NT2/D1 (cell line): ENCODE results near the gene FNDC1.
"Not testable (repeated sequence)": the region's sequence is repeated elsewhere in the genome, so short reads cannot be mapped to it uniquely, and the experiment has no call there.

Source experiments
- DNase-seq: peaks from one replicate; pipeline ENCODE4 v3.0.0-alpha.2; 2011; ENCODE audit warnings: low read depth, low spot score
- H3K27me3 ChIP-seq: 2 replicates; pipeline ENCODE4 v1.6.0; 2011; ENCODE audit warnings: mild to moderate bottlenecking; ENCODE audit not compliant: insufficient read length, insufficient read depth
- H3K36me3 ChIP-seq: 2 replicates; pipeline ENCODE4 v1.6.1; 2011; ENCODE audit warnings: mild to moderate bottlenecking, low read length, mixed read lengths; ENCODE audit not compliant: insufficient read depth, insufficient read length
- H3K4me1 ChIP-seq: 2 replicates; pipeline ENCODE4 v1.5.1; 2011; ENCODE audit not compliant: insufficient read depth, insufficient read length
- H3K4me3 ChIP-seq: 2 replicates; pipeline ENCODE4 v1.5.1; 2011; ENCODE audit warnings: low read depth; ENCODE audit not compliant: insufficient read length
- H3K9ac ChIP-seq: 2 replicates; pipeline ENCODE4 v1.6.0; 2011; ENCODE audit warnings: low read depth; ENCODE audit not compliant: insufficient read length
- H3K9me3 ChIP-seq: 2 replicates; pipeline ENCODE4 v1.5.1; 2011; ENCODE audit warnings: mild to moderate bottlenecking, low read length; ENCODE audit not compliant: insufficient read depth
- SUZ12 ChIP-seq: IDR thresholded peaks from 2 replicates; pipeline ENCODE4 v1.6.1; 2011; ENCODE audit not compliant: insufficient read length, insufficient read depth; ENCODE audit errors: extremely low read depth
- YY1 ChIP-seq: IDR thresholded peaks from 2 replicates; pipeline ENCODE4 v1.6.1; 2011; ENCODE audit not compliant: insufficient read length, insufficient read depth
- ZNF274 ChIP-seq: IDR thresholded peaks from 2 replicates; pipeline ENCODE4 v1.6.1; 2011; ENCODE audit warnings: mild to moderate bottlenecking, low read depth, low read length

Gene FNDC1

GRCh38 chr6:159169193-159169555, at the start of gene FNDC1:
Gene FNDC1, plus strand, starts transcription at chr6:159169400. Its CDS starts 197 bp downstream, at chr6:159169597.
- Histone ChIP-seq H3K4me1 (no peaks in the 10 kb centered on the region), H3K9ac (peak within 1 kb of the TSS; percentile 76), H3K9me3 (peaks cover 13% of the 10 kb centered on the region; the same call in 1 of the 2 replicates), H3K4me3 (peak within 1 kb of the TSS; percentile 49), H3K36me3 (no peaks in the 10 kb centered on the region), H3K27me3 (peaks cover 58% of the 10 kb centered on the region)
- TF ChIP-seq YY1 (no peak), SUZ12 (no peak)
- DNase-seq = no peak

GRCh38 chr6:159119791-159120190, 49.4 kb upstream of the FNDC1 start:
- no peaks in the 10 kb centered on the region for H3K4me1 ChIP-seq
- no peak overlapping the region for H3K9ac ChIP-seq
- H3K36me3 ChIP-seq = no peaks in the 10 kb centered on the region
- TF ChIP-seq YY1 (no peak), SUZ12 (no peak), ZNF274 (no peak)
- H3K9me3 ChIP-seq = no peaks in the 10 kb centered on the region
- no peaks in the 10 kb centered on the region for H3K27me3 ChIP-seq
- no peak overlapping the region for H3K4me3 ChIP-seq
- no peak for DNase-seq

- TF ChIP-seq ZNF274 (no peak), SUZ12 (no peak), YY1 (no peak)
- no peaks in the 10 kb centered on the region for H3K36me3 ChIP-seq
- no peaks in the 10 kb centered on the region for H3K27me3 ChIP-seq
- no peak overlapping the region for H3K4me3 ChIP-seq
- H3K4me1 ChIP-seq = no peaks in the 10 kb centered on the region
- H3K9ac ChIP-seq = no peak overlapping the region
- DNase-seq = no peak
- H3K9me3 ChIP-seq = no peaks in the 10 kb centered on the region
Observed at GRCh38 chr6:159121486-159121885, 47.7 kb upstream of the FNDC1 start.

GRCh38 chr6:159122453-159122852, 46.7 kb upstream of the FNDC1 start:
- no peak for TF ChIP-seq YY1
- TF ChIP-seq SUZ12 = no peak
- TF ChIP-seq ZNF274 = no peak
- Histone ChIP-seq H3K4me3 (no peak overlapping the region), H3K36me3 (no peaks in the 10 kb centered on the region), H3K9me3 (no peaks in the 10 kb centered on the region), H3K4me1 (no peaks in the 10 kb centered on the region), H3K9ac (no peak overlapping the region), H3K27me3 (no peaks in the 10 kb centered on the region)
- no peak for DNase-seq

GRCh38 chr6:159123831-159124230, 45.4 kb upstream of the FNDC1 start:
- not testable (repeated sequence) for H3K4me1 ChIP-seq, DNase-seq, H3K27me3 ChIP-seq, H3K9me3 ChIP-seq, H3K36me3 ChIP-seq, H3K4me3 ChIP-seq, H3K9ac ChIP-seq

- no peaks in the 10 kb centered on the region for H3K36me3 ChIP-seq
- H3K27me3 ChIP-seq = no peaks in the 10 kb centered on the region
- H3K4me1 ChIP-seq = no peaks in the 10 kb centered on the region
- no peak overlapping the region for H3K9ac ChIP-seq
- no peak for DNase-seq
- no peak overlapping the region for H3K4me3 ChIP-seq
- no peak for TF ChIP-seq YY1
- TF ChIP-seq ZNF274 = no peak
- TF ChIP-seq SUZ12 = no peak
- no peaks in the 10 kb centered on the region for H3K9me3 ChIP-seq
Observed at GRCh38 chr6:159125014-159125609, 44.1 kb upstream of the FNDC1 start.

GRCh38 chr6:159125951-159126352, 43.2 kb upstream of the FNDC1 start:
- Histone ChIP-seq H3K27me3 (no peaks in the 10 kb centered on the region), H3K9ac (no peak overlapping the region), H3K36me3 (no peaks in the 10 kb centered on the region), H3K4me1 (no peaks in the 10 kb centered on the region), H3K4me3 (no peak overlapping the region), H3K9me3 (no peaks in the 10 kb centered on the region)
- DNase-seq = no peak
- TF ChIP-seq SUZ12 (no peak), ZNF274 (no peak), YY1 (no peak)

GRCh38 chr6:159126590-159126989, 42.6 kb upstream of the FNDC1 start:
- H3K9me3 ChIP-seq = no peaks in the 10 kb centered on the region
- H3K4me3 ChIP-seq = no peak overlapping the region
- H3K4me1 ChIP-seq = no peaks in the 10 kb centered on the region
- H3K27me3 ChIP-seq = no peaks in the 10 kb centered on the region
- DNase-seq = no peak
- TF ChIP-seq SUZ12 = no peak
- TF ChIP-seq YY1 = no peak
- no peak for TF ChIP-seq ZNF274
- H3K36me3 ChIP-seq = no peaks in the 10 kb centered on the region
- no peak overlapping the region for H3K9ac ChIP-seq
